Gastroesophageal sphincter (tissue), 3 donors: Measurements from ENCODE around the gene CREBL2.

Source experiments
- POLR2A ChIP-seq, 2 donors: fragments of 450-650 bp; IDR thresholded peaks; one replicate each; pipeline ENCODE4 v1.6.1; 2017; ENCODE audit warnings: antibody characterized with exemption in 2 of 2, mild to moderate bottlenecking in 2 of 2, moderate library complexity in 1 of 2
- POLR2AphosphoS5 ChIP-seq: sonication (generic); formaldehyde crosslinking; IDR thresholded peaks from one replicate; pipeline ENCODE4 v1.6.1; 2017; ENCODE audit warnings: antibody characterized with exemption
- TF ChIP-seq, protein P1 (sequence below), 4 experiments: fragments of 200-600 bp in 2 of 4; fragments of 450-650 bp in 2 of 4; sonication (generic) in 1 of 4; IDR thresholded peaks; one replicate each; pipeline ENCODE4 v1.5.1; 2017 to 2019; ENCODE audit warnings: antibody characterized with exemption in 4 of 4, mild to moderate bottlenecking in 2 of 4, moderate library complexity in 2 of 4

DNA sequence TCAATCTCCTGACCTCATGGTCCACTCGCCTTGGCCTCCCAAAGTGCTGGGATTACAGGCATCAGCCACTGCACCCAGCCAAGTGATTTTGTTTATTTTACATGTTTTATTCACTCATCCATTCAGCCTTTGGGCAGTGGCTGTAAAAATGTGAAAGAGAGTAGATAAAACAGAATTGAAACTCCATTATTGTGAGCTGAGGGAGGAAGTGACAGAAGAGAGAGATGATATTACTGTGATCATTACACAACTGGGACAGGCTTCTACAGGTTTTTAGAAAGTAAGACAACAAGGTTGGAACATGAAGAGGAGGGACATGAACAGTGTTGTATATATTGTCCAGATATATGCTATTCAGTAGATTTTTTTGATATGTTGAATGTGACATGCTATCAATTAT lies 25.0 kb downstream of the CREBL2 start:
- TF ChIP-seq, protein P1, sequence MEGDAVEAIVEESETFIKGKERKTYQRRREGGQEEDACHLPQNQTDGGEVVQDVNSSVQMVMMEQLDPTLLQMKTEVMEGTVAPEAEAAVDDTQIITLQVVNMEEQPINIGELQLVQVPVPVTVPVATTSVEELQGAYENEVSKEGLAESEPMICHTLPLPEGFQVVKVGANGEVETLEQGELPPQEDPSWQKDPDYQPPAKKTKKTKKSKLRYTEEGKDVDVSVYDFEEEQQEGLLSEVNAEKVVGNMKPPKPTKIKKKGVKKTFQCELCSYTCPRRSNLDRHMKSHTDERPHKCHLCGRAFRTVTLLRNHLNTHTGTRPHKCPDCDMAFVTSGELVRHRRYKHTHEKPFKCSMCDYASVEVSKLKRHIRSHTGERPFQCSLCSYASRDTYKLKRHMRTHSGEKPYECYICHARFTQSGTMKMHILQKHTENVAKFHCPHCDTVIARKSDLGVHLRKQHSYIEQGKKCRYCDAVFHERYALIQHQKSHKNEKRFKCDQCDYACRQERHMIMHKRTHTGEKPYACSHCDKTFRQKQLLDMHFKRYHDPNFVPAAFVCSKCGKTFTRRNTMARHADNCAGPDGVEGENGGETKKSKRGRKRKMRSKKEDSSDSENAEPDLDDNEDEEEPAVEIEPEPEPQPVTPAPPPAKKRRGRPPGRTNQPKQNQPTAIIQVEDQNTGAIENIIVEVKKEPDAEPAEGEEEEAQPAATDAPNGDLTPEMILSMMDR (IDR thresholded peaks at IDR 0.05), result no peak
- TF ChIP-seq POLR2AphosphoS5 (no peak), POLR2A (IDR thresholded peaks at IDR 0.05) (no peak)
